H1 (cell line): ENCODE data around the gene SNAP47.

Source experiments
- PHF8 ChIP-seq: fragments of 200-600 bp; sonication (generic); conservative IDR thresholded peaks from 2 replicates; pipeline ENCODE4 v1.7.1; 2012; ENCODE audit warnings: low read depth, mild to moderate bottlenecking, inconsistent platforms, low read length, moderate library complexity
- SRF ChIP-seq: IDR thresholded peaks from 2 replicates; pipeline ENCODE4 v1.6.1; 2011; ENCODE audit warnings: mild to moderate bottlenecking, low read depth, low read length, moderate library complexity

- TF ChIP-seq PHF8 (no peak), SRF (no peak)
Measured at GRCh38 chr1:227824204-227824603, 89.0 kb downstream of the SNAP47 start.
